Erythroblast (primary cell): Measurements from ENCODE around the gene GRK6.
"Not testable (repeated sequence)": the region's sequence is repeated elsewhere in the genome, so short reads cannot be mapped to it uniquely, and the experiment has no call there.

Experiments
- DNase-seq, 2 experiments: peaks; one replicate each; lab custom pipeline; 2025; lab: John Stamatoyannopoulos, UW
- GATA1 ChIP-seq: IDR thresholded peaks from 2 replicates; pipeline ENCODE4 v1.6.1; 2011; ENCODE audit warnings: low read depth, mild to moderate bottlenecking, control low read depth, low read length, moderate library complexity
- POLR2A ChIP-seq: IDR thresholded peaks from 2 replicates; pipeline ENCODE4 v1.6.1; 2011; ENCODE audit warnings: mild to moderate bottlenecking, low read length

The GRK6 gene

GRCh38 chr5:177403792-177404640 lies 22.5 kb upstream of the GRK6 start:
- no peak for TF ChIP-seq GATA1
- peak; percentile 87 to 92 for DNase-seq

- no peak for DNase-seq
- TF ChIP-seq POLR2A (no peak), GATA1 (no peak)
Observed at GRCh38 chr5:177404641-177405179, 21.8 kb upstream of the GRK6 start.

DNA sequence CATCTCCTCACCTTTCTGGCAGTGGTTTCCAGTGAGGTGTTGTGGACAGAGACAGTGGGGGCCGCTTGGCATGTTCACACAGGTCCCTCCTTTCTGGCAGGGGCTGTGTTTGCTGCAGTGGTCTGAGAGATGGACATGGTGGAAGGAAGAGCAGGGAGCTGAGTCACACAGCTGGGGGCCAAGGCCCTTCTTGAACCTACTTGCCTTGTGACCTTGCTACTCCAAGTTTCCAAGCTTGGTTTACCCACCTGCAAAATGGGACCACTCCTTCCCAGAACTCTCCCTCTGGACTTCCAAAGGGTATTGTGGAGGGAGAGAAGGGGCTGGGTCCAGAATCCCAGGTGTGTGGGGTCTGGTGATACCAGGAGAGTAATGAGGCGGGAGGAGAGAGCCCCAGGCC lies 21.2 kb upstream of the GRK6 start:
- TF ChIP-seq GATA1 (no peak), POLR2A (no peak)
- DNase-seq = no peak

GRCh38 chr5:177405805-177406204 lies 20.7 kb upstream of the GRK6 start:
- no peak for TF ChIP-seq GATA1

DNA sequence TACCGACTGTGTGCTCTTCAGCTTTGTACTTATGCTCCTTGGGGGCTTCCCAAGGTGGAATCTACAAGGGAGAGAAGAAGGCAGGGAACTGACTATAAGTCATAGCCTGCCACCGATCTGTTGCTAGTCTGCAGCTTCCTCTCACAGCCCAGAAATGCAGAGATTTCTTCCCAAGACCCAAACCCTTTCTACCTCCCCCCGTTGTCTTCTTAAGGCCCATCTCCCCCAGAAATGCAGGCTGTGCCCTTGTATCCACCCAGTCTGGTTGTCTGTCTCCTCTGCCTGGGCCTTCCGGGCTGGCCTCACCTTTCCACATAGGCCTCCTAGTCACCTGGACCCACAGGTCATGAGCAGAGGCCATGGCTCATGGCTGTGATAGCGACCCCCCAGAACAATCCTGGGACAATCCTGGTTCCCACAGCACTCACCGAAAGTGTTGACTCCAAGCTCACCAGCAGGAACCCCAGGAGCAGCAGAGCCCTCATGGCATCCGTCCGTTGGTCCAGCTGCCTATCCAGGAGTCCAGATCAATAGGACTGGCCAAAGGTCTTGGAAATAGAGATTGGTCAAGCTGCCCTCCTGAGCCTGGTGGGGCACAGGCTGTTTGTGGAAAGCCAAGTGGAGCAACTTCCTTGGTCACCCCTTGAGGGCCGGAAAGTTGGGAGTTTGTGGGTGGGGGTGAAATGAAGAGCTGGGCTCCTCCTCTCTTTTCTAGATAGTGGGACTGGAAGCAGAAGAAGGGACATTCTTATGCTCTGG lies 17.3 kb upstream of the GRK6 start, which contains the start of gene F12:
F12 (minus strand) TSS at position 522 of the 759 bp plus-strand sequence; CDS start at position 485, 37 bp downstream.
- TF ChIP-seq POLR2A = no peak
- TF ChIP-seq GATA1 = no peak
- no peak for DNase-seq

More at GRCh38 chr5:177405805-177406204, 20.7 kb upstream of the GRK6 start:
- DNase-seq = no peak

- no peak for DNase-seq
- TF ChIP-seq POLR2A (no peak), GATA1 (no peak)
Observed at GRCh38 chr5:177410575-177410974, 15.9 kb upstream of the GRK6 start.

DNA sequence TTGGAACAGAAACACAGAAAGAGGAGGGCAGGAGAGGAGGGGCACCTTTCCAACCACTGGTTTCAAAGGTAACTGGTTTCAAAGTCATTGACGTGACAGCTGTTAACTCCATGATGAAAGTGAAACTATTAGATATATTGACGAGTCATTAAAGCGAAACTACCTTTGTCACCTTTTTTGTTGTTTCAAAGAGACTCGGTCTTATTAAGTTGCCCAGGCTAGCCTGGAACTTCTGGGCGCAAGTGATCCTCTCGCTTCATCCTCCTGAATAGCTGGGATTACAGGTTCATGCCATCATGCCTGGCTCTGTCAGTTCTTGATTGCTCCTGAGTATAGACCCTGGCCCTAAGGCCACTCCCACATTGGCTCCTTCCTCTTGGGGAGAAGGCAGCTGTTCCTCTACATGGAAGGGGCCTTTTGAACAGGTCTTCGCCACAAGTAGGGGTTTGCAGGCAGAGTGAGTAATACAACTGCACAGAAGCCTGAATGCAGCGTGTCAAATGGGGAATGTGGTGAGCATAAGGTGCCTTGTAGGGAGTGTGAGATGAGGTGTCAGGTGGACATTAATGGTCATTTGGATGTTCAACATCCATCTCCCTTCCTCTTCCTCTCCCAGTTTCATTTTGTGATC lies 13.8 kb upstream of the GRK6 start:
- TF ChIP-seq GATA1 (no peak), POLR2A (no peak)
- peak in 1 of 2 experiments; percentile 32 for DNase-seq

DNA sequence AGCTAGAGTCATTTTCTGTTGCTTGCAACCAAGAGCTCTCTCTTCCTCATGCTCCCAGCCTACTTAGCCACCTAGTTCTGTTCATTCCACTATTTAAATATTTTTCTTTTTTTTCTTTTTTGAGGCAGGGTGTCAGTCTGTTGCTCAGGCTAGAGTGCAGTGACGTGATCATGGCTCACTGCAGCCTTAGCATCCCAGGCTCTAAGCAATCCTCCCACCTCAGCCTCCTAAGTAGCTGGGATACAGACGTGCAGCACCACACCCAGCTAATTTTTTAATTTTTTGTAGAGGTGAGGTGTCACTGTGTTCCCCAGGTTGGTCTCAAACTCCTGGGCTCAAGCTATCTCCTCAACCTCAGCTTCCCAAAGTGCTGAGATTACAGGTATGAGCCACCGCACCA lies 12.0 kb upstream of the GRK6 start:
- DNase-seq = no peak
- no peak for TF ChIP-seq GATA1
- TF ChIP-seq POLR2A = no peak

- DNase-seq = not testable (repeated sequence)
Observed at GRCh38 chr5:177417081-177417480, 9.4 kb upstream of the GRK6 start.

GRCh38 chr5:177419046-177419445 lies 7.4 kb upstream of the GRK6 start:
- no peak for DNase-seq

DNA sequence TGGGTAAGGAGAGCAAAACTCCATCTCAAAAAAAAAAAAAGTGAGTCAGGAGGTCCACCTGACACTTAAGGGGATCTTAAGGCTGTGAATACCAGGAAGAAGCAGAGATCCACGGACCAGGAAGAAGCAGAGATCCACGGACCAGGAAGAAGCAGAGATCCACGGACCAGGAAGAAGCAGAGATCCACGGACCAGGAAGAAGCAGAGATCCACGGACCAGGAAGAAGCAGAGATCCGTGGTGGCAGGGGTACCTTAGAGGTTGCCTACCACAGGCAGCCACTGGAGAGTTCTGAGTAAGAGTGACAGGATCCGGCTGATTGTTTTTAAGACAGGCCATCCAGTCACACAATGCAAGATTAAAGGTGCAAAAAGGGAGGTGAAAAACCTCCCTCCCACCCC lies 6.0 kb upstream of the GRK6 start:
- not testable (repeated sequence) for DNase-seq

More at GRCh38 chr5:177419046-177419445, 7.4 kb upstream of the GRK6 start:
- TF ChIP-seq POLR2A = no peak
- TF ChIP-seq GATA1 = no peak

GRCh38 chr5:177421062-177421798 lies 5.2 kb upstream of the GRK6 start:
- TF ChIP-seq GATA1 (no peak), POLR2A (no peak)
- no peak for DNase-seq

DNA sequence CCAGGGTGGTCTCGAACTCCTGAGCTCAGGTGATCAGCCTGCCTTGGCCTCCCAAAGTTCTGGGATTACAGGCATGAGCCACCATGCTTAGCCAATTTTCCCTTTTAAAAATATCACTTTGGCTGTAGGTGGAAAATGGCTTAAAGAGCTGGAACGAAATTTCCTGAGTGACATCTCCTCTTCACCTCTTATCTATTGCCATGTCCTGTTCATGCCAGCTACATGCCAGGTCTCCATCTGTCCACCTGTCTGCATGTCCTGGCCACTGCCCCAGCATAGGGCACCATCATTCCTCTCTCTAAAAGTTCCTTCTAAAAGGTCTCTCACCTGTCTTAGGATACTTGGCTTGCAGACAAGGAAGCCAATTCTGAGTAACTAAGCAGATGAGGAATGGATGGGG lies 2.8 kb upstream of the GRK6 start:
- no peak for DNase-seq
- TF ChIP-seq GATA1 (no peak), POLR2A (no peak)
